ENCODE data around the gene TBC1D9B.

Gene TBC1D9B

DNA sequence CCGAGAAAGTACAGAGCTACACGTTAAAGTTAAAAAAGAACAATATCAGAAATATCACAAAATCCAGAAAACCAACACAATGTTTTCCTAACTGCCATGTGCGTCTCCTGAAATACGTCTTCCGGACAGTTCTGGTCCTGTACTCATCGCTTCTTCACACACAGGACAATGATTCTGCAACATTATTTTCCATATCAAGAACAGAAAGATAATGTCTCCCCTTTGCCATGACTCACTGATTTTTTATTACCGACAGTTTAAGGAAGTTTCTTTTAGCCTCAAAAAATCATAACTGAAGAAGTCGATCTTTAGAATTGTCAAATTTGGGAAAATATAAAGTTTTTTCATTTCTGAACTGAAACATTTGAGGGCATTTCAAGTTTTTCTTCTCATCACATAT lies 2.5 kb downstream of the TBC1D9B start:
- H3K36me3 ChIP-seq (ENCODE audit: control insufficient read depth, low read length): peaks cover 48% of the 10 kb centered on the region
- no peak overlapping the region for H3K4me2 ChIP-seq (ENCODE audit: low read length)
- H3F3A ChIP-seq (ENCODE audit: control insufficient read depth, insufficient read depth): no peaks in the 10 kb centered on the region
- TF ChIP-seq EZH2phosphoT487 (IDR thresholded peaks at IDR 0.05; ENCODE audit: borderline replicate concordance, low read length): no peak
- TF ChIP-seq, protein P1, sequence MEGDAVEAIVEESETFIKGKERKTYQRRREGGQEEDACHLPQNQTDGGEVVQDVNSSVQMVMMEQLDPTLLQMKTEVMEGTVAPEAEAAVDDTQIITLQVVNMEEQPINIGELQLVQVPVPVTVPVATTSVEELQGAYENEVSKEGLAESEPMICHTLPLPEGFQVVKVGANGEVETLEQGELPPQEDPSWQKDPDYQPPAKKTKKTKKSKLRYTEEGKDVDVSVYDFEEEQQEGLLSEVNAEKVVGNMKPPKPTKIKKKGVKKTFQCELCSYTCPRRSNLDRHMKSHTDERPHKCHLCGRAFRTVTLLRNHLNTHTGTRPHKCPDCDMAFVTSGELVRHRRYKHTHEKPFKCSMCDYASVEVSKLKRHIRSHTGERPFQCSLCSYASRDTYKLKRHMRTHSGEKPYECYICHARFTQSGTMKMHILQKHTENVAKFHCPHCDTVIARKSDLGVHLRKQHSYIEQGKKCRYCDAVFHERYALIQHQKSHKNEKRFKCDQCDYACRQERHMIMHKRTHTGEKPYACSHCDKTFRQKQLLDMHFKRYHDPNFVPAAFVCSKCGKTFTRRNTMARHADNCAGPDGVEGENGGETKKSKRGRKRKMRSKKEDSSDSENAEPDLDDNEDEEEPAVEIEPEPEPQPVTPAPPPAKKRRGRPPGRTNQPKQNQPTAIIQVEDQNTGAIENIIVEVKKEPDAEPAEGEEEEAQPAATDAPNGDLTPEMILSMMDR (IDR thresholded peaks at IDR 0.05; ENCODE audit: low read depth, low read length, poor library complexity, severe bottlenecking): no peak
- H3K9me3 ChIP-seq (ENCODE audit: control insufficient read depth, insufficient read depth, low read length): no peaks in the 10 kb centered on the region
- H3K79me2 ChIP-seq (ENCODE audit: control insufficient read depth, low read length): peaks cover 30% of the 10 kb centered on the region
- H3K4me1 ChIP-seq (ENCODE audit: control insufficient read depth, low read length): peaks cover 25% of the 10 kb centered on the region
- H3K27ac ChIP-seq (ENCODE audit: low read depth, low read length): no peak overlapping the region
- H4K20me1 ChIP-seq (ENCODE audit: control insufficient read depth, insufficient read depth, low read depth, low read length): peaks cover 7% of the 10 kb centered on the region
- no peaks in the 10 kb centered on the region for H3K9me2 ChIP-seq (replicated peaks; ENCODE audit: control insufficient read depth, low read length)
- no peak overlapping the region for H3K4me3 ChIP-seq (ENCODE audit: low read length)
- no peaks in the 10 kb centered on the region for H3K27me3 ChIP-seq (ENCODE audit: control insufficient read depth, low read length)

DNA sequence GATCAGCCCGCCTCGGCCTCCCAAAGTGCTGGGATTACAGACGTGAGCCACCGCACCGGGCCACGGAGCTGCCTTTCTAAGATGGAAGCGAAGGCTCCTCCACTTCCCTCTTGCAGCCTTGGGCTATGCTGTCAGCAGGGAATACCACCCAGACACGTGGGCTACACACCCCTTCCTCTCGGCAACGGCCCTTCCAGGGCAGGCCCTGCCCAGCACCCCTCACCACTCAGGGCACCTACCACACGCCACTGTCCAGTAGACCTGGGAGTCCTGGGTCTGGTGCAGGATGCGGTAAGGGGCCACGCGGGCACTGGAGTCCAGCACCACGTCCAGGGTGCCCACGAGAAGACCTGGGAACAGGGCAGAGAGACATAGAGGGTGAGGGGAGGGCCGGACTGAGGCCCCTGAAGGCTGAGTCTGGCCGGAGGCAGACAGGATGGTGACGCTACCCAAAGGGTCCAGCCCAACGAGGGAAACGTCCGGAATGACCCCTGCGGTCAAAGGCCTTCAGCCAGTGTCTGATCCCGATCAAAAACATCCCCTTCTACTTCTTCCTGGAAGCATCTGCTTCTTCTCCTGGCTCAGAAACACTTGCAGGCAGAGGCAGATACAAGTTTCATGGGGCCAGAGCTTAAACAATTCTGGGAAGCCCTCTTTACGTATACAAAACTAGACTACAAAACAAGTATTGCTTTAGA lies 3.1 kb downstream of the TBC1D9B start:
- peaks cover 25% of the 10 kb centered on the region for H3K4me1 ChIP-seq (ENCODE audit: control insufficient read depth, low read length)

DNA sequence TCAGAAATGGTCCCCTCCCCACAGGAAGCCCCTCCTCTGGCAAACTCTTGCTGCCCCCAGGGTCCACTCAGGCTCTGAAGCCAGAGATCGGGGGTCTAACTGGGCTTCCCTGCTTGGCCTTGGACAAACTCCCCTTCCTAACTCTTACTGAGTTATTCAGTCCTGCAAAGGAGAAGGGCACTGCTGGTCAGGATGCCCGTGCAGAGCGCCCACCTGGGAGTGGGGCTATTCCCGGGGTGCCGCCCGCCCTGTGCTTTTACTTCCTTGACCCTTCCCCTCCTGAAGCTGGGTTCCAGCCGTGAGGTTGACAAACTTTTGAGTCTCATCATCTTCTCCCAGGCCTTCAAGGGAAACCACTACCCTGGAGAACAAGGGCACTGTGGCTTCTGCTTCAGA lies 4.9 kb downstream of the TBC1D9B start:
- H3K27me3 ChIP-seq (ENCODE audit: control insufficient read depth, low read length): no peaks in the 10 kb centered on the region
- H3K9me3 ChIP-seq (ENCODE audit: control insufficient read depth, insufficient read depth, low read length): no peaks in the 10 kb centered on the region
- no peaks in the 10 kb centered on the region for H3F3A ChIP-seq (ENCODE audit: control insufficient read depth, insufficient read depth)
- H4K20me1 ChIP-seq (ENCODE audit: control insufficient read depth, insufficient read depth, low read depth, low read length): peaks cover 7% of the 10 kb centered on the region
- no peaks in the 10 kb centered on the region for H3K9me2 ChIP-seq (replicated peaks; ENCODE audit: control insufficient read depth, low read length)
- no peak overlapping the region for H3K27ac ChIP-seq (ENCODE audit: low read depth, low read length)
- H3K4me1 ChIP-seq (ENCODE audit: control insufficient read depth, low read length): peaks cover 17% of the 10 kb centered on the region
- H3K79me2 ChIP-seq (ENCODE audit: control insufficient read depth, low read length): peaks cover 30% of the 10 kb centered on the region
- H3K4me3 ChIP-seq (ENCODE audit: low read length): no peak overlapping the region
- H3K36me3 ChIP-seq (ENCODE audit: control insufficient read depth, low read length): peaks cover 63% of the 10 kb centered on the region
- no peak overlapping the region for H3K4me2 ChIP-seq (ENCODE audit: low read length)
- no peak for TF ChIP-seq EZH2phosphoT487 (IDR thresholded peaks at IDR 0.05; ENCODE audit: borderline replicate concordance, low read length)
- TF ChIP-seq, protein P1 (IDR thresholded peaks at IDR 0.05; ENCODE audit: low read depth, low read length, poor library complexity, severe bottlenecking): no peak

More for the DNA sequence above, 3.1 kb downstream of the TBC1D9B start:
- Histone ChIP-seq H3K27me3 (ENCODE audit: control insufficient read depth, low read length) (no peaks in the 10 kb centered on the region), H3K36me3 (ENCODE audit: control insufficient read depth, low read length) (peaks cover 50% of the 10 kb centered on the region), H4K20me1 (ENCODE audit: control insufficient read depth, insufficient read depth, low read depth, low read length) (peaks cover 7% of the 10 kb centered on the region), H3K9me2 (replicated peaks; ENCODE audit: control insufficient read depth, low read length) (no peaks in the 10 kb centered on the region), H3K79me2 (ENCODE audit: control insufficient read depth, low read length) (peaks cover 30% of the 10 kb centered on the region), H3K4me3 (ENCODE audit: low read length) (no peak overlapping the region), H3K9me3 (ENCODE audit: control insufficient read depth, insufficient read depth, low read length) (no peaks in the 10 kb centered on the region), H3K4me2 (ENCODE audit: low read length) (no peak overlapping the region), H3F3A (ENCODE audit: control insufficient read depth, insufficient read depth) (no peaks in the 10 kb centered on the region), H3K27ac (ENCODE audit: low read depth, low read length) (no peak overlapping the region)
- no peak for TF ChIP-seq EZH2phosphoT487 (IDR thresholded peaks at IDR 0.05; ENCODE audit: borderline replicate concordance, low read length)
- TF ChIP-seq, protein P1 (IDR thresholded peaks at IDR 0.05; ENCODE audit: low read depth, low read length, poor library complexity, severe bottlenecking): no peak

All from DOHH2 (cell line).